ENCODE data around the gene CYLC2. TPM values are rescaled to one million over a fixed set of nuclear protein-coding genes. Genes with fewer than 3 reads are reported as not detected.

Gene CYLC2, protein sequence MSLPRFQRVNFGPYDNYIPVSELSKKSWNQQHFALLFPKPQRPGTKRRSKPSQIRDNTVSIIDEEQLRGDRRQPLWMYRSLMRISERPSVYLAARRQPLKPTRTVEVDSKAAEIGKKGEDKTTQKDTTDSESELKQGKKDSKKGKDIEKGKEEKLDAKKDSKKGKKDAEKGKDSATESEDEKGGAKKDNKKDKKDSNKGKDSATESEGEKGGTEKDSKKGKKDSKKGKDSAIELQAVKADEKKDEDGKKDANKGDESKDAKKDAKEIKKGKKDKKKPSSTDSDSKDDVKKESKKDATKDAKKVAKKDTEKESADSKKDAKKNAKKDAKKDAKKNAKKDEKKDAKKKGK
- total RNA-seq: not detected in 2 replicates

DNA sequence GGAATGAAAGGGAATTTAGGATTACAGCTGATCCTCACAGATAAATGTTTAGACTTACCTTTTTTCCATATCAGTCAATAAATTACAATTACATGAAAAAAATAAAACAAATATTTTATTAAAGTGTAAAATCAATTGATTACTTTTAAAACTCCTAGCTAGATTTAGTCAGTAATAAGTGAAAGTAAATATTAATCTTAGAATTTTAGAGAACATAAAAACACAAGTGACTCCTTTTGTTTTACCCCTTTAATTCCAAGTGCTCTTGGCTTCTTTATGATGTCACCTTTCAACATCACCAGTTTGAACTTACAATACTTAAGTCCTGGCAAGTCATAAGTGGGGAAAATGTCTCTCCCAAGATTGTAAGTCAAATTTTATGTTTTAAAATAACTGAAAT is at the start of gene CYLC2:
TSS of gene CYLC2 (plus strand) at position 301 of the 400 bp plus-strand sequence. CDS start at position 349, 48 bp downstream.

Small RNA genes within 50 kb of the gene (small RNA-seq; reads per million reads assigned to genes)
- gene AL589823.1: not detected

Measured in hair follicle dermal papilla cell (primary cell).